ENCODE data around the gene LRRC4C.

DNA sequence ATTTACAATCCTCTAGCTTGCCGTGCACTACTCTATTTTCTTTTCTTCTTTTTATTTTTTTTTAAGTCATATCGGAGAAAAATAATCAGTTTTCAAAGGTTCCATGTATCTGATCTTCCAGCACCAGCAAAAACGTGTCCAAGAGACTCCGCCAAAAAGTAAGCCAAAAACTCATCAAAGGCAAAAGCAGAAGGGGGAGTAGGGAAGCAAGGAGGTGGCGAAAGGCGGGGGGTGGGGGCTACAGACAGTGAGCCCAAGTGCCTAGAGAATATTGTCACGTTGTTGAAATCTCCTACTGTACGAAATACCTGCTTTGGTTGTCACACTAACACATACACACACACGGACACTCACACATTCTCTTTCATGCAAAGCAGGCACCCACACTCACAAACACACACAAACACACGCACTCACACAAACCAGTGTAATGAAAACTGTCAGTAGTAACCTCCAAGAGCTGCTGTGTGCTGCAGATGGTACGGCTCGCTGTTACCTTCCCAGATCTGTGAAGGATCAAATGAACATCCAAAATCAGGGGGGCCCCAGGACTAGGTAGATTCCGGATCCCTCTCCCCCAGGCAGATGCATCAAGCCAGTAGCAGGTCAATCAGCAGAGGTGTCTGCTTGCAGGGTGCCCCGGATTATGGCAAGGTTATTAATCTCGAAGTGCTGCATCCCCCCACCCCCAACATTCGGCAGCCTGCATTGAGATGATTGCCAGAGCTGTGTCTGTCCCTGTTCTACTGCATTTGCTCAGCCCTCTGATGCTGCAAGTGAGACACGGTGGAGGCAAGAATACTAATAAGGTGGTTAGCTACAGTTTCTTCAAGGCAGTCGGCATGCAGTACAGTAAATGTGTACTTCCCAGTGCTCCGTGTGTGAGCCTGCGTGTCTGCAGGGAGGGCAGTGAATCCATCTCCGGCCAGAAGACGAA lies at the start of gene LRRC4C:
- TF ChIP-seq, protein P1, sequence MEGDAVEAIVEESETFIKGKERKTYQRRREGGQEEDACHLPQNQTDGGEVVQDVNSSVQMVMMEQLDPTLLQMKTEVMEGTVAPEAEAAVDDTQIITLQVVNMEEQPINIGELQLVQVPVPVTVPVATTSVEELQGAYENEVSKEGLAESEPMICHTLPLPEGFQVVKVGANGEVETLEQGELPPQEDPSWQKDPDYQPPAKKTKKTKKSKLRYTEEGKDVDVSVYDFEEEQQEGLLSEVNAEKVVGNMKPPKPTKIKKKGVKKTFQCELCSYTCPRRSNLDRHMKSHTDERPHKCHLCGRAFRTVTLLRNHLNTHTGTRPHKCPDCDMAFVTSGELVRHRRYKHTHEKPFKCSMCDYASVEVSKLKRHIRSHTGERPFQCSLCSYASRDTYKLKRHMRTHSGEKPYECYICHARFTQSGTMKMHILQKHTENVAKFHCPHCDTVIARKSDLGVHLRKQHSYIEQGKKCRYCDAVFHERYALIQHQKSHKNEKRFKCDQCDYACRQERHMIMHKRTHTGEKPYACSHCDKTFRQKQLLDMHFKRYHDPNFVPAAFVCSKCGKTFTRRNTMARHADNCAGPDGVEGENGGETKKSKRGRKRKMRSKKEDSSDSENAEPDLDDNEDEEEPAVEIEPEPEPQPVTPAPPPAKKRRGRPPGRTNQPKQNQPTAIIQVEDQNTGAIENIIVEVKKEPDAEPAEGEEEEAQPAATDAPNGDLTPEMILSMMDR (IDR thresholded peaks at IDR 0.05) = no peak
- no peak for TF ChIP-seq ZFX (IDR thresholded peaks at IDR 0.05; ENCODE audit: borderline replicate concordance)

Data from 22Rv1 (cell line).